ENCODE results near the gene APOA1. TPM values are rescaled to one million over a fixed set of nuclear protein-coding genes. Genes with fewer than 3 reads are reported as not detected.

APOA1 gene
- total RNA-seq, 1 donor from 2014 or later: 189 TPM

- Mint-ChIP-seq H3K9me3 (ENCODE audit: low read depth) (no peaks in the 10 kb centered on the region), H3K27ac (peak overlapping the region; percentile 3), H3K36me3 (ENCODE audit: insufficient read depth) (peaks cover 21% of the 10 kb centered on the region), H3K4me3 (ENCODE audit: low read depth) (no peak overlapping the region), H3K4me1 (ENCODE audit: low read depth) (peaks cover 6% of the 10 kb centered on the region), H3K27me3 (no peaks in the 10 kb centered on the region)
- no peak for DNase-seq (ENCODE audit: low spot score, unreplicated experiment)
- TF ChIP-seq, protein P1, sequence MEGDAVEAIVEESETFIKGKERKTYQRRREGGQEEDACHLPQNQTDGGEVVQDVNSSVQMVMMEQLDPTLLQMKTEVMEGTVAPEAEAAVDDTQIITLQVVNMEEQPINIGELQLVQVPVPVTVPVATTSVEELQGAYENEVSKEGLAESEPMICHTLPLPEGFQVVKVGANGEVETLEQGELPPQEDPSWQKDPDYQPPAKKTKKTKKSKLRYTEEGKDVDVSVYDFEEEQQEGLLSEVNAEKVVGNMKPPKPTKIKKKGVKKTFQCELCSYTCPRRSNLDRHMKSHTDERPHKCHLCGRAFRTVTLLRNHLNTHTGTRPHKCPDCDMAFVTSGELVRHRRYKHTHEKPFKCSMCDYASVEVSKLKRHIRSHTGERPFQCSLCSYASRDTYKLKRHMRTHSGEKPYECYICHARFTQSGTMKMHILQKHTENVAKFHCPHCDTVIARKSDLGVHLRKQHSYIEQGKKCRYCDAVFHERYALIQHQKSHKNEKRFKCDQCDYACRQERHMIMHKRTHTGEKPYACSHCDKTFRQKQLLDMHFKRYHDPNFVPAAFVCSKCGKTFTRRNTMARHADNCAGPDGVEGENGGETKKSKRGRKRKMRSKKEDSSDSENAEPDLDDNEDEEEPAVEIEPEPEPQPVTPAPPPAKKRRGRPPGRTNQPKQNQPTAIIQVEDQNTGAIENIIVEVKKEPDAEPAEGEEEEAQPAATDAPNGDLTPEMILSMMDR (IDR thresholded peaks at IDR 0.05; ENCODE audit: unreplicated experiment): no peak
These were observed 12.1 kb upstream of the APOA1 start for GRCh38 chr11:116849486-116849885.

- peaks cover 20% of the 10 kb centered on the region for H3K36me3 Mint-ChIP-seq (ENCODE audit: insufficient read depth)
These were observed 11.6 kb upstream of the APOA1 start for GRCh38 chr11:116849060-116849459.

GRCh38 chr11:116847612-116848011 lies 10.2 kb upstream of the APOA1 start:
- TF ChIP-seq, protein P1 (IDR thresholded peaks at IDR 0.05; ENCODE audit: unreplicated experiment): no peak
- H3K9me3 Mint-ChIP-seq (ENCODE audit: low read depth): no peaks in the 10 kb centered on the region
- no peak overlapping the region for H3K27ac Mint-ChIP-seq
- no peak overlapping the region for H3K4me3 Mint-ChIP-seq (ENCODE audit: low read depth)
- no peak for DNase-seq (ENCODE audit: low spot score, unreplicated experiment)
- peaks cover 22% of the 10 kb centered on the region for H3K36me3 Mint-ChIP-seq (ENCODE audit: insufficient read depth)
- H3K4me1 Mint-ChIP-seq (ENCODE audit: low read depth): peaks cover 14% of the 10 kb centered on the region
- no peaks in the 10 kb centered on the region for H3K27me3 Mint-ChIP-seq

More at GRCh38 chr11:116849060-116849459, 11.6 kb upstream of the APOA1 start:
- TF ChIP-seq, protein P1 (IDR thresholded peaks at IDR 0.05; ENCODE audit: unreplicated experiment): no peak
- Mint-ChIP-seq H3K4me3 (ENCODE audit: low read depth) (no peak overlapping the region), H3K9me3 (ENCODE audit: low read depth) (no peaks in the 10 kb centered on the region), H3K27ac (no peak overlapping the region), H3K27me3 (no peaks in the 10 kb centered on the region), H3K4me1 (ENCODE audit: low read depth) (peaks cover 6% of the 10 kb centered on the region)
- DNase-seq (ENCODE audit: low spot score, unreplicated experiment): no peak

DNA sequence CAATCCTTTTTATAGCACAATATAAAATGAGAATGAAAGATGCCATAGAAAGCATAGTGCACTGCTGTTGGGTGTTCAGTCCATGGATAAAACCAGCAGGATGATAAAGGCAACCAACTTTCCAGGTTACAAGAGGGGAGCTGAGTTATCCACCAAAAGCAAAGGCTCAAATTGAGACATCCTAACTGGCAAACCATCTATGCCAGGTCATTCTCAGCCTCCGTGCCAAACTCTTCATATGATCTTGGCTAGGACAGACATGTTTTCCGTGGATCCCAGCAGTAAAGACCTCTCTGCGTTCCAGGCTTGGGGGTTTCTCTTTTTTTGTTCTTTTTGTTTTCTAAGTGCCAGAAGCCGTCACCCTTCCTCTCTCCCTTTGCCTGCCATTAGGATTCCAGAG lies 7.3 kb upstream of the APOA1 start:
- H3K36me3 Mint-ChIP-seq (ENCODE audit: insufficient read depth): peaks cover 19% of the 10 kb centered on the region
- no peak overlapping the region for H3K4me3 Mint-ChIP-seq (ENCODE audit: low read depth)
- DNase-seq (ENCODE audit: low spot score, unreplicated experiment): no peak
- no peaks in the 10 kb centered on the region for H3K9me3 Mint-ChIP-seq (ENCODE audit: low read depth)
- H3K27ac Mint-ChIP-seq: no peak overlapping the region
- H3K27me3 Mint-ChIP-seq: no peaks in the 10 kb centered on the region
- TF ChIP-seq, protein P1 (IDR thresholded peaks at IDR 0.05; ENCODE audit: unreplicated experiment): no peak
- peaks cover 11% of the 10 kb centered on the region for H3K4me1 Mint-ChIP-seq (ENCODE audit: low read depth)

GRCh38 chr11:116843661-116844060 lies 6.2 kb upstream of the APOA1 start:
- Mint-ChIP-seq H3K27ac (peak overlapping the region; percentile 44), H3K9me3 (ENCODE audit: low read depth) (no peaks in the 10 kb centered on the region), H3K36me3 (ENCODE audit: insufficient read depth) (peaks cover 19% of the 10 kb centered on the region), H3K4me1 (ENCODE audit: low read depth) (peaks cover 13% of the 10 kb centered on the region), H3K4me3 (ENCODE audit: low read depth) (no peak overlapping the region), H3K27me3 (no peaks in the 10 kb centered on the region)
- no peak for DNase-seq (ENCODE audit: low spot score, unreplicated experiment)
- TF ChIP-seq, protein P1 (IDR thresholded peaks at IDR 0.05; ENCODE audit: unreplicated experiment): no peak

All from progenitor cell of endocrine pancreas (in vitro differentiated cells).